Muscle of leg (tissue), 16 donors: ENCODE data around the gene RPS6KB2. TPM values are rescaled to one million over a fixed set of nuclear protein-coding genes. Genes with fewer than 3 reads are reported as not detected.

Experiments used
- DNase-seq: peaks from one replicate; pipeline ENCODE4 v3.0.0; 2013
- H3K27ac ChIP-seq: one replicate; pipeline ENCODE4 v1.5.1; 2013; ENCODE audit warnings: mild to moderate bottlenecking, low read length, control low read depth
- H3K27me3 ChIP-seq: one replicate; pipeline ENCODE4 v1.6.1; 2013; ENCODE audit warnings: low read length; ENCODE audit not compliant: control insufficient read depth, insufficient read depth
- H3K36me3 ChIP-seq: one replicate; pipeline ENCODE4 v1.6.1; 2013; ENCODE audit warnings: low read length; ENCODE audit not compliant: control insufficient read depth, insufficient read depth
- H3K4me1 ChIP-seq: one replicate; pipeline ENCODE4 v1.6.1; 2013; ENCODE audit warnings: low read length; ENCODE audit not compliant: control insufficient read depth, insufficient read depth
- H3K4me3 ChIP-seq: one replicate; pipeline ENCODE4 v1.5.1; 2013; ENCODE audit warnings: low read length, control low read depth
- H3K9me3 ChIP-seq: replicated peaks from 2 replicates; pipeline ENCODE4 v1.6.1; 2013; ENCODE audit warnings: low read depth, low read length; ENCODE audit not compliant: control insufficient read depth
- WGBS: methylation state at CpG from one replicate; pipeline ENCODE4 v1.1.5; 2013; ENCODE audit warnings: missing lambda C conversion rate; ENCODE audit not compliant: insufficient coverage; 5-methylcytosine and 5-hydroxymethylcytosine counted together
- long read RNA-seq, 11 donors: transcript quantifications; one replicate each; lab custom pipeline, GENCODE V29; 2026
- polyA plus RNA-seq, 8 donors: library from polyadenylated mRNA; unstranded; fragments of 120-200 nt; gene quantifications; one replicate each; pipeline versions ENCODE4 v1.2.1 to v1.2.3, GENCODE V29; 2013; ENCODE audit warnings: inconsistent platforms in 1 of 8, low replicate concordance in 1 of 8; ENCODE audit not compliant: insufficient read length in 8 of 8, insufficient read depth in 1 of 8
- total RNA-seq: library from RNA; stranded (reverse); fragments of 120-200 nt; gene quantifications from one replicate; pipeline ENCODE4 v1.2.4, GENCODE V29; 2013

The RPS6KB2 gene
- total RNA-seq = 27.9 TPM
- polyA plus RNA-seq = 10 to 100 TPM; 33.9 to 45.5 (median 39.2) TPM
- long read RNA-seq, donor 1, partial matches to known transcripts = 0 of 3 reads
- long read RNA-seq, donor 1, other reads (novel, unspliced or antisense) = 0 of 3 reads
- long read RNA-seq, donor 2 = 0 reads
- long read RNA-seq, donor 3, transcript RPS6KB2-201 (15 exons, 1,733 nt) = major isoform, 9 of 10 reads
- long read RNA-seq, donor 3, partial matches to known transcripts = 0 of 10 reads
- long read RNA-seq, donor 3, other reads (novel, unspliced or antisense) = 0 of 10 reads
- long read RNA-seq, donor 4, partial matches to known transcripts = 0 of 4 reads
- long read RNA-seq, donor 4, other reads (novel, unspliced or antisense) = 0 of 4 reads
- long read RNA-seq, donor 5, transcript RPS6KB2-201 (15 exons, 1,733 nt) = major isoform, 12 of 13 reads
- long read RNA-seq, donor 5, partial matches to known transcripts = 0 of 13 reads
- long read RNA-seq, donor 5, other reads (novel, unspliced or antisense) = 0 of 13 reads
- long read RNA-seq, donor 6, transcript RPS6KB2-201 (15 exons, 1,733 nt) = major isoform, 6 of 11 reads
- long read RNA-seq, donor 6, partial matches to known transcripts = 5 of 11 reads
- long read RNA-seq, donor 6, other reads (novel, unspliced or antisense) = 0 of 11 reads
- long read RNA-seq, donor 7, partial matches to known transcripts = 0 of 3 reads
- long read RNA-seq, donor 7, other reads (novel, unspliced or antisense) = 0 of 3 reads
- long read RNA-seq, donor 8, partial matches to known transcripts = 10 of 11 reads
- long read RNA-seq, donor 8, other reads (novel, unspliced or antisense) = 0 of 11 reads
- long read RNA-seq, donor 9, partial matches to known transcripts = 8 of 12 reads
- long read RNA-seq, donor 9, other reads (novel, unspliced or antisense) = 0 of 12 reads
- long read RNA-seq, donor 10, partial matches to known transcripts = 0 of 5 reads
- long read RNA-seq, donor 10, other reads (novel, unspliced or antisense) = 0 of 5 reads
- long read RNA-seq, donor 11, partial matches to known transcripts = 0 of 4 reads
- long read RNA-seq, donor 11, other reads (novel, unspliced or antisense) = 0 of 4 reads

- no peaks in the 10 kb centered on the region for H3K27me3 ChIP-seq
- DNase-seq = peak; percentile 99
- under 1% methylated on average over 53 of the region's 68 CpGs for WGBS
- peak within 1 kb of the TSS; percentile 98 for H3K4me3 ChIP-seq
- H3K9me3 ChIP-seq = no peaks in the 10 kb centered on the region
- H3K27ac ChIP-seq = peak within 1 kb of the TSS; percentile 83
- H3K36me3 ChIP-seq = peaks cover 55% of the 10 kb centered on the region
- H3K4me1 ChIP-seq = peaks cover 19% of the 10 kb centered on the region
Observed at GRCh38 chr11:67428052-67429001, at the start of gene RPS6KB2. Gene RPS6KB2 (plus strand): TSS chr11:67428494. CDS start chr11:67428546, 52 bp downstream.

GRCh38 chr11:67378544-67378943, 49.8 kb upstream of the RPS6KB2 start:
- 66% methylated on average over 4 of the region's 4 CpGs for WGBS
- peaks cover 18% of the 10 kb centered on the region for H3K4me1 ChIP-seq

GRCh38 chr11:67379061-67380058, 48.9 kb upstream of the RPS6KB2 start:
- no peak for DNase-seq
- no peaks in the 10 kb centered on the region for H3K36me3 ChIP-seq
- H3K27me3 ChIP-seq = peaks cover 42% of the 10 kb centered on the region
- 69% methylated on average over 12 of the region's 23 CpGs for WGBS
- no peak overlapping the region for H3K4me3 ChIP-seq
- H3K27ac ChIP-seq = no peak overlapping the region
- H3K4me1 ChIP-seq = peaks cover 10% of the 10 kb centered on the region
- H3K9me3 ChIP-seq = no peaks in the 10 kb centered on the region

More at GRCh38 chr11:67378544-67378943, 49.8 kb upstream of the RPS6KB2 start:
- DNase-seq = no peak
- Histone ChIP-seq H3K27me3 (peaks cover 48% of the 10 kb centered on the region), H3K9me3 (no peaks in the 10 kb centered on the region), H3K4me3 (no peak overlapping the region), H3K36me3 (no peaks in the 10 kb centered on the region), H3K27ac (no peak overlapping the region)

- no peaks in the 10 kb centered on the region for H3K36me3 ChIP-seq
- peaks cover 4% of the 10 kb centered on the region for H3K4me1 ChIP-seq
- no peak overlapping the region for H3K4me3 ChIP-seq
- H3K27me3 ChIP-seq = peaks cover 27% of the 10 kb centered on the region
- no peaks in the 10 kb centered on the region for H3K9me3 ChIP-seq
- WGBS = 75% methylated on average over 7 of the region's 13 CpGs
- peak; percentile 25 for DNase-seq
- H3K27ac ChIP-seq = no peak overlapping the region
Observed at GRCh38 chr11:67381244-67381972, 46.9 kb upstream of the RPS6KB2 start.

GRCh38 chr11:67382276-67383136, 45.8 kb upstream of the RPS6KB2 start:
- H3K27ac ChIP-seq = no peak overlapping the region
- H3K4me3 ChIP-seq = no peak overlapping the region
- peaks cover 16% of the 10 kb centered on the region for H3K27me3 ChIP-seq
- WGBS = 45% methylated on average over 7 of the region's 16 CpGs
- peak; percentile 82 for DNase-seq
- H3K9me3 ChIP-seq = no peaks in the 10 kb centered on the region
- peaks cover 4% of the 10 kb centered on the region for H3K4me1 ChIP-seq
- no peaks in the 10 kb centered on the region for H3K36me3 ChIP-seq

- H3K36me3 ChIP-seq = no peaks in the 10 kb centered on the region
- H3K4me3 ChIP-seq = no peak overlapping the region
- H3K27me3 ChIP-seq = peaks cover 12% of the 10 kb centered on the region
- H3K27ac ChIP-seq = no peak overlapping the region
- no peak for DNase-seq
- peaks cover 4% of the 10 kb centered on the region for H3K4me1 ChIP-seq
- 90% methylated on average over 2 of the region's 3 CpGs for WGBS
- no peaks in the 10 kb centered on the region for H3K9me3 ChIP-seq
Observed at GRCh38 chr11:67384851-67385366, 43.4 kb upstream of the RPS6KB2 start.

GRCh38 chr11:67387069-67387468, 41.2 kb upstream of the RPS6KB2 start:
- Histone ChIP-seq H3K27me3 (peaks cover 7% of the 10 kb centered on the region), H3K4me1 (peaks cover 13% of the 10 kb centered on the region), H3K9me3 (no peaks in the 10 kb centered on the region), H3K4me3 (no peak overlapping the region), H3K36me3 (no peaks in the 10 kb centered on the region), H3K27ac (no peak overlapping the region)
- 7% methylated on average over 3 of the region's 9 CpGs for WGBS
- no peak for DNase-seq
